PC-9 (cell line): ENCODE measurements around the gene NEURL1B. TPM values are rescaled to one million over a fixed set of nuclear protein-coding genes. Genes with fewer than 3 reads are reported as not detected.

Experiments
- BruUV-seq: library from RNA; stranded (reverse); fragments of 400-500 nt; replicated peaks from 2 replicates; lab custom pipeline; 2021; lab: Mats Ljungman, UMichigan
- CTCF ChIA-PET: fragments of 300-600 bp; sonication (Branson Sonifier 250); formaldehyde crosslinking; loops from one replicate; lab custom pipeline; 2022; ENCODE audit warnings: antibody characterized with exemption; lab: Charles Lee
- POLR2A ChIA-PET: fragments of 300-600 bp; sonication (Branson Sonifier 250); formaldehyde crosslinking; loops from one replicate; lab custom pipeline; 2022; ENCODE audit warnings: antibody characterized with exemption; ENCODE audit not compliant: unreplicated experiment; lab: Charles Lee
- DNase-seq, 2 experiments: peaks; one replicate each; pipeline versions ENCODE4 v3.0.0 to v3.0.0-alpha.2; 2015 to 2022; ENCODE audit warnings: mixed read lengths in 1 of 2
- H2AFZ ChIP-seq: fragments of 200-600 bp; sonication (generic); 2 replicates; pipeline ENCODE4 v1.8.1; 2017; ENCODE audit warnings: antibody characterized with exemption
- H3F3A ChIP-seq: fragments of 200-600 bp; sonication (generic); 2 replicates; pipeline ENCODE4 v1.8.1; 2017; ENCODE audit warnings: antibody characterized with exemption, mild to moderate bottlenecking, low read depth; ENCODE audit not compliant: insufficient read depth
- H3K27ac ChIP-seq: fragments of 200-600 bp; sonication (generic); 2 replicates; pipeline ENCODE4 v1.6.1; 2016; ENCODE audit warnings: mixed run types
- H3K27me3 ChIP-seq: fragments of 200-600 bp; sonication (generic); 2 replicates; pipeline ENCODE4 v1.6.1; 2016; ENCODE audit warnings: low read depth, mixed run types; ENCODE audit not compliant: insufficient read depth
- H3K36me3 ChIP-seq: fragments of 200-600 bp; sonication (generic); 2 replicates; pipeline ENCODE4 v1.6.1; 2016; ENCODE audit warnings: low read depth, mixed run types
- H3K4me1 ChIP-seq: fragments of 200-600 bp; sonication (generic); replicated peaks from 2 replicates; pipeline ENCODE4 v1.6.1; 2016; ENCODE audit warnings: mixed run types; ENCODE audit not compliant: insufficient read depth
- H3K4me2 ChIP-seq: fragments of 200-600 bp; sonication (generic); 2 replicates; pipeline ENCODE4 v1.6.1; 2017; ENCODE audit warnings: mixed run types
- H3K4me3 ChIP-seq: fragments of 200-600 bp; sonication (generic); 2 replicates; pipeline ENCODE4 v1.6.1; 2016; ENCODE audit warnings: mixed run types
- H3K79me2 ChIP-seq: fragments of 200-600 bp; sonication (generic); 2 replicates; pipeline ENCODE4 v1.6.1; 2017; ENCODE audit warnings: low read depth, mixed run types
- H3K9me2 ChIP-seq: fragments of 200-600 bp; sonication (generic); 2 replicates; pipeline ENCODE4 v1.8.1; 2017; ENCODE audit warnings: mild to moderate bottlenecking; ENCODE audit not compliant: insufficient read depth
- H3K9me3 ChIP-seq: fragments of 200-600 bp; sonication (generic); 2 replicates; pipeline ENCODE4 v1.8.1; 2016; ENCODE audit warnings: low read depth; ENCODE audit not compliant: insufficient read depth
- H4K20me1 ChIP-seq: fragments of 200-600 bp; sonication (generic); 2 replicates; pipeline ENCODE4 v1.8.1; 2017; ENCODE audit not compliant: insufficient read depth
- EZH2 ChIP-seq: fragments of 200-600 bp; sonication (generic); IDR thresholded peaks from 2 replicates; pipeline ENCODE4 v1.8.0; 2017; ENCODE audit warnings: antibody characterized with exemption, low read depth
- intact Hi-C: fragments of 100-400 bp; cut with micrococcal nuclease; formaldehyde crosslinking; loops from one replicate; pipeline ENCODE4 v1.10.0; 2022; ENCODE audit not compliant: unreplicated experiment
- total RNA-seq: library from RNA; stranded (reverse); gene quantifications from 2 replicates; pipeline ENCODE4 v1.2.3, GENCODE V29; 2021
- TF ChIP-seq, protein P1 (sequence below): fragments of 200-600 bp; sonication (generic); conservative IDR thresholded peaks from 2 replicates; pipeline ENCODE4 v1.6.1; 2017; ENCODE audit warnings: mixed run types, antibody characterized with exemption, mild to moderate bottlenecking, moderate library complexity

Gene NEURL1B
- total RNA-seq, 1 experiment from 2014 or later, result 14.3 TPM

DNA sequence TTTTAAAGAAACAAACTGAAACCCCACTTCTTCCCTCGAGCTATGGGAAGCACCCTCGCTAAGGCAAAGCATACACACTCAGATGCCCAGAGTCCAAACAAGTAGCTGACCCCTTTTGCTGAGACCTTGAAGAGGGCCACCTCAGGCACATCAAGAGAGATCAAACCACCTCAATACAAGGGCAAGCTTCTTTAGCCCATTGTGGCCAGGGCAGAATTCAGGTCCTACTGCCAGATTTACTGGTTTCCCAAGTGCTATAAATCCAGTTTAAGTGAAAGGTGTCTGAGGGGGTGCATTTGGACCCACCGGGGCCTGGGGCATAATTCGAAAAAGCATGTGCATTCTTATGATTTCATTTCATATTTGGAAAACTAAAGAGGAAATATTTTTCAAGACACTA, 40.4 kb downstream of the NEURL1B start:
- no peak overlapping the region for H3K4me2 ChIP-seq
- ChIA-PET CTCF (no interaction called here), POLR2A (interaction anchor here (0.6 kb wide), 1 partner anchor 171 kb away, joined by 3 read pairs; no protein-coding TSS in a partner anchor)
- no peaks in the 10 kb centered on the region for H3K27me3 ChIP-seq
- no peaks in the 10 kb centered on the region for H3K9me2 ChIP-seq
- DNase-seq, result no peak
- H4K20me1 ChIP-seq, result no peaks in the 10 kb centered on the region
- H3K79me2 ChIP-seq, result no peaks in the 10 kb centered on the region
- no peak overlapping the region for H3K27ac ChIP-seq
- BruUV-seq, result no TSS peak
- no peaks in the 10 kb centered on the region for H3K36me3 ChIP-seq
- H3K9me3 ChIP-seq, result no peaks in the 10 kb centered on the region
- intact Hi-C loops, result no loop called here
- no peak overlapping the region for H2AFZ ChIP-seq
- H3K4me3 ChIP-seq, result no peak overlapping the region
- H3F3A ChIP-seq, result no peaks in the 10 kb centered on the region
- no peak for TF ChIP-seq EZH2
- TF ChIP-seq, protein P1, sequence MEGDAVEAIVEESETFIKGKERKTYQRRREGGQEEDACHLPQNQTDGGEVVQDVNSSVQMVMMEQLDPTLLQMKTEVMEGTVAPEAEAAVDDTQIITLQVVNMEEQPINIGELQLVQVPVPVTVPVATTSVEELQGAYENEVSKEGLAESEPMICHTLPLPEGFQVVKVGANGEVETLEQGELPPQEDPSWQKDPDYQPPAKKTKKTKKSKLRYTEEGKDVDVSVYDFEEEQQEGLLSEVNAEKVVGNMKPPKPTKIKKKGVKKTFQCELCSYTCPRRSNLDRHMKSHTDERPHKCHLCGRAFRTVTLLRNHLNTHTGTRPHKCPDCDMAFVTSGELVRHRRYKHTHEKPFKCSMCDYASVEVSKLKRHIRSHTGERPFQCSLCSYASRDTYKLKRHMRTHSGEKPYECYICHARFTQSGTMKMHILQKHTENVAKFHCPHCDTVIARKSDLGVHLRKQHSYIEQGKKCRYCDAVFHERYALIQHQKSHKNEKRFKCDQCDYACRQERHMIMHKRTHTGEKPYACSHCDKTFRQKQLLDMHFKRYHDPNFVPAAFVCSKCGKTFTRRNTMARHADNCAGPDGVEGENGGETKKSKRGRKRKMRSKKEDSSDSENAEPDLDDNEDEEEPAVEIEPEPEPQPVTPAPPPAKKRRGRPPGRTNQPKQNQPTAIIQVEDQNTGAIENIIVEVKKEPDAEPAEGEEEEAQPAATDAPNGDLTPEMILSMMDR, result no peak
- peaks cover 8% of the 10 kb centered on the region for H3K4me1 ChIP-seq

DNA sequence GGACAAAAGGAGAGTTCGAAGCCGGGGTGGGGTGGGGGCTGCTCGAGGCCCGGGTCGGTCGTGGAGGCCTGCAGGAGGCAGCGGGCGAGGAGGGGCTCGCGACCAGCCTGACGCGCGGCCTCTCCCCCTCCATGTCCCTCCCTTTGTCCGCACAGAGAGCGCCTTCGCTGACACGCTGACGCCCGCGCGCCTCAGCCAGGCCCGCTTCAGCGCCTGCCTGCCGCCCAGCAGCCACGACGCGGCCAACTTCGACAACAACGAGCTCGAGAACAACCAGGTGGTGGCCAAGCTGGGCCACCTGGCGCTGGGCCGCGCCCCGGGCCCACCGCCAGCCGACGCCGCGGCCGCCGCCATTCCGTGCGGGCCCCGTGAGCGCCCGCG, 42.2 kb downstream of the NEURL1B start:
- H3K4me3 ChIP-seq, result no peak overlapping the region
- H3K9me2 ChIP-seq, result no peaks in the 10 kb centered on the region
- H3K4me2 ChIP-seq, result no peak overlapping the region
- H4K20me1 ChIP-seq, result no peaks in the 10 kb centered on the region
- POLR2A ChIA-PET, result no interaction called here
- CTCF ChIA-PET, result no interaction called here
- H3K36me3 ChIP-seq, result no peaks in the 10 kb centered on the region
- no TSS peak for BruUV-seq
- H3F3A ChIP-seq, result peaks cover 7% of the 10 kb centered on the region; the same call in 1 of the 2 replicates
- H3K27ac ChIP-seq, result no peak overlapping the region
- intact Hi-C loops, result no loop called here
- no peaks in the 10 kb centered on the region for H3K9me3 ChIP-seq
- no peak for DNase-seq
- no peak for TF ChIP-seq EZH2
- TF ChIP-seq, protein P1, result no peak
- no peak overlapping the region for H2AFZ ChIP-seq
- no peaks in the 10 kb centered on the region for H3K27me3 ChIP-seq
- H3K4me1 ChIP-seq, result peaks cover 26% of the 10 kb centered on the region
- H3K79me2 ChIP-seq, result no peaks in the 10 kb centered on the region

DNA sequence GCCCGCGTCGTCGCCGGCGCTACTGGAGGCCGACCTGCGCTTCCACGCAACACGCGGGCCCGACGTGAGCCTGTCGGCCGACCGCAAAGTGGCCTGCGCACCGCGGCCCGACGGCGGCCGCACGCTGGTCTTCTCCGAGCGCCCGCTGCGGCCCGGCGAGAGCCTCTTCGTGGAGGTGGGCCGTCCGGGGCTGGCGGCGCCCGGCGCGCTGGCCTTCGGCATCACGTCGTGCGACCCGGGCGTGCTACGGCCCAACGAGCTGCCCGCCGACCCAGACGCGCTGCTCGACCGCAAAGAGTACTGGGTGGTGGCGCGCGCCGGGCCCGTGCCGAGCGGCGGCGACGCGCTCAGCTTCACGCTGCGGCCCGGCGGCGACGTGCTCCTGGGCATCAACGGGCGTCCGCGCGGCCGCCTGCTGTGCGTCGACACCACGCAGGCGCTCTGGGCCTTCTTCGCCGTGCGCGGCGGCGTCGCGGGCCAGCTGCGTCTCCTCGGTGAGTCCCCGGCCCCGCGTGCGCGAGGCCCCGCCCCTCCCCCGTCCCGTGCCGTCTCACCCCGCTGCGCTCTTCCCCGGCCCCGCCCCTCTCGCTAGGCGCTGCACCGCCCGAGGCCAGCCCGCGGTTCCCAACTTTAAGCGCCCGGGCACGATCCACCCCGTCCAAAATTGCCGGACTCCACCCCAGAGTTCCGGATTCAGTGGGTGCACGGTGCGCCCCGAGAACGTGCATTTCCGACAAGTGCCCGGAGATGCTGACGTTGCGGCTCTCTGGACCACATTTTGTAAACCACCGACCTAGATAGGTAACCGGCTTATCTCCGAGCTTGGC, 42.8 kb downstream of the NEURL1B start:
- TF ChIP-seq EZH2, result no peak
- TF ChIP-seq, protein P1, result no peak
- Histone ChIP-seq H3K9me3 (no peaks in the 10 kb centered on the region), H4K20me1 (no peaks in the 10 kb centered on the region), H3F3A (peaks cover 13% of the 10 kb centered on the region; the same call in 1 of the 2 replicates), H3K4me3 (no peak overlapping the region), H3K27me3 (no peaks in the 10 kb centered on the region), H3K4me2 (no peak overlapping the region), H2AFZ (no peak overlapping the region), H3K79me2 (no peaks in the 10 kb centered on the region), H3K4me1 (peaks cover 32% of the 10 kb centered on the region), H3K27ac (no peak overlapping the region), H3K36me3 (no peaks in the 10 kb centered on the region), H3K9me2 (no peaks in the 10 kb centered on the region)
- ChIA-PET POLR2A (no interaction called here), CTCF (no interaction called here)
- BruUV-seq, result no TSS peak
- intact Hi-C loops, result no loop called here
- DNase-seq, result no peak
